GM19238 (cell line): ENCODE measurements around the gene PEDS1.
"Not testable (repeated sequence)": the region's sequence is repeated elsewhere in the genome, so short reads cannot be mapped to it uniquely, and the experiment has no call there.

Source experiments
- DNase-seq: peaks from one replicate; pipeline ENCODE4 v3.0.0; 2011; ENCODE audit warnings: low spot score; ENCODE audit not compliant: insufficient read length

The PEDS1 gene

DNA sequence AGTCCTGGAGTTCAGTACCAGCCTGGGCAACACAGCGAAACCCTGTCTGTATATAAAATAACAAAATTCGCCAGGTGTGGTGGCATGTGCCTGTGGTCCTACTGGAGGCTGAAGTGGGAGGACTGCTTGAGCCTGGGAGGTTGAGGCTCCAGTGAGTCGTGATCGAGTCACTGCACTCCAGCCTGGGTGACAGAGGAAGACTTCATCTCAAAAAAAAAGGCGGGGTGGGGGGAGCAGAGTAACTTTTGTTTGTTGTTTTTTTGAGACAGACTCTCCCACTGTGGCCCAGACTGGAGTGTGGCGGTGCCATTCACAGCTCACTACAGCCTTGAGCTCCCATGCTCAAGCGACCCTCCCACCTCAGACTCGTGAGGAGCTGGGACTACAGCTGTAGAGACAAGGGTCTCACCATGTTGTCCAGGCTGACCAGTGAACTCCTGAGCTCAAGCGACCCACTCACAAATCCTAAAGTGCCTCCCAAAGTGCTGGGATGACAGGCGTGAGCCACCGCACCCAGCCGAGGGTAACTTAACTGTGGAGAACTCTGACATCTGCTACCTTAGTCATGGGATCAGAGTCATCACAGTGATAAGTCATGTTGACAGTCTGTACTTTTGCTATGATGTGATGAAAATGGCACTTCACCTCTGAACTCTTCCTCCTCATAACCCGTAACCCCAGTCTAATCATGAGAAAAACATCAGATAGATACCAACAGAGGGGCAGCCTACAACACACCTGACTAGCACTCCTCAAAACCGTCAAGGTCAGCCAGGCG, 16.5 kb downstream of the PEDS1 start:
- no peak for DNase-seq

DNA sequence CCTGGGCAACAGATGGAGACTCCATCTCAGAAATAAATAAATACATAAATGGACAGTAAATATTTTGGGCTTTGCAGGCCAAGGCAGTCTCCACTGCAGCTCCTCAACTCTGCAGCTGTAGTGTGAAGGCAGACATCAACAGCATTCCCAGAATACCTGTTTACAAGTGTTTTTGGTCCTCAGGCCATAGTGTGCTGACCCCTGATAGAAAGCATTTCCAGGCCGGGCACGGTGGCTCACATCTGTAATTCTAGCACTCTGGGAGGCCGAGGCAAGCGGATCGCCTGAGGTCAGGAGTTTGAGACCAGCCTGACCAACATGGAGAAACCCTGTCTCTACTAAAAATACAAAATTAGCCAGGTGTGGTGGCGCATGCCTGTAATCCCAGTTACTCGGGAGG, 18.4 kb downstream of the PEDS1 start:
- DNase-seq, result not testable (repeated sequence)

DNA sequence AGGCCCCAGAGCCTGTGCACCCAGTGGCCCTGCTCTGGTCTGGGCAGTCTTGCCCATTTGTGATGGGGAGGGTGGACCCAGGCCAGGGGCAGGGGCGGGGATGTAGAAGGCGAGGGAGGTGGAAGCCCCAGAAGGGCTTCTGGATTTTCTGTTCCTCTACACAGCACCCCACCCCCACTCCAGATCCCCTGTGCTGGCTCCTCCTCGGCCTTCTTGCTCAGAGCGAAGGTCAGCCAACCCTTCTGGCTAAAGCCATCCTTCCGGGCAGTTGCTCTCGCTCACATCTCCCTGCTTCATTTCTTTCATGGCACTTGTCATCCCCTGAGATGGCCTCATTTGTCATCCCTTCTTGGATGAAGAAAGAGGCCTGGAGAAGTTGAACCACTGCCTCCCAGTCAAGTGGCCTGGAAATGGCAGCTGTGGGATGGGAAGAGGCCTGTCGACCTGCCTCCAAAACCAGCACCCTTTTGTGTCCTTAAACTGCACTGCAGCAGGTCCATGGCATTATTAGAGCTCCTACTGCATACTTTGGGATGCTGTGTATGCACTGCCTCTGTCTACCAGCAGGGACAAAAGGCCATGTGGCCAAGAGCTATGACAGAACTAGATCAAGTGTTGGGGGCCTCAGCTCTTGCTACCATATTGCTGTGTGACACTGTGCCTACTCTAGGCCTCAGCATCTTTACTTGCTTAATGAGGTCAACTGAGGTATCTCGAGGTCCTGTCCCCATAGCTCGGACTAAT, 19.9 kb downstream of the PEDS1 start:
- no peak for DNase-seq

DNA sequence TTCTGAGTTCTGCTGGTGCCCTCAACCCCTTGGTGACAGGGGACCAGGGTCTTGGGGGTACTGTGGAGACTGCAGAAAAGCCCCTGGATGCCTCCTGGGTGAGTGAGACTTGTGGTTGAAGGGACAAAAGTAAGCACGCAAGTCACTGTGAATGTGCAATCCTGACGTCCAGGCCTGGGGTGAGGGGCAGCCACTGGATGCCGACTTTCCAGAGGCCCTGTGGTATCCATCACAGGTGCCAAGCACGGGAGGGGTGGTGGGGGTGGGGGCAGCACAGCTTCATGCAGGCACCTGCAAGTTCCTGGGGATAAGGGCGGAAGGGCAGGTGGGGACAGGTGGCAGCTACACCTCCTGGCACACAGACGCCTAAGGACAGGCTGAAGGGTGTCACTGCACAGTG, 20.5 kb downstream of the PEDS1 start:
- no peak for DNase-seq

DNA sequence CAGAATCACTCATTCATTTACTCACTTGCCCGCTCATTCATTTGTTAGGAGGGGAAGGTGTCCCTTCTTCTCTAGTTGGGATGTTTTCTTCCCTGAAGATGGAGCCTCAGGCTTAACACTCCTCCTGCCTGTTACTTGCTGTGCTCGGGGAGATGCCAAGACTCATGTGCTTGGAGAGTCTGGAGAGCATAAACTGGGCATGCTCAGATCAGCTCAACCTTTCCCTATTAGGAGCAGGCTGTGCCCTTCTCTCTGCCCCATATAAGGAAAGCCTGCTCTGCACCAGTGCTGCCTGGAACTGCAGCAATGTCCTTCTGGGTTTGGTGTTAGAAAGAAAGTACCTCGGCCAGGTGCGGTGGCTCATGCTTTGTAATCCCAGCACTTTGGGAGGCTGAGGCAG, 22.5 kb downstream of the PEDS1 start:
- no peak for DNase-seq

DNA sequence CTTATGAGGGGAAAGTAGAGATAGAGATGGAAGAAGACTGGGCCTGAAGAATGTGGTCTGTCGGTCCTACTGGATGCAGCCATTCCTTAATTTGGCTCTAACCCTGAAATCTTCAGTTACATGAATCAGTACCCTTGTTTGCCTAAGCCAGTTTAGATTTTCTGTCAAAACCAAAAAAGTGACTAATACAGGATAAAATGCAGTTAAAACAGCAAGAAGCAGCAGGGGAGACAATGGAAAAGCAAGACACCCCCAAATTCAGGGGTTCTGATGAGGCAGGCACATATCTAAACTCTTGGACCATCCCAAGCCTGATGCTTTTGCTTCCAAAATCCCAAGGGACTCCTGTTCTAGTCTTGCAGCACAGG, 23.2 kb downstream of the PEDS1 start:
- DNase-seq, result no peak

DNA sequence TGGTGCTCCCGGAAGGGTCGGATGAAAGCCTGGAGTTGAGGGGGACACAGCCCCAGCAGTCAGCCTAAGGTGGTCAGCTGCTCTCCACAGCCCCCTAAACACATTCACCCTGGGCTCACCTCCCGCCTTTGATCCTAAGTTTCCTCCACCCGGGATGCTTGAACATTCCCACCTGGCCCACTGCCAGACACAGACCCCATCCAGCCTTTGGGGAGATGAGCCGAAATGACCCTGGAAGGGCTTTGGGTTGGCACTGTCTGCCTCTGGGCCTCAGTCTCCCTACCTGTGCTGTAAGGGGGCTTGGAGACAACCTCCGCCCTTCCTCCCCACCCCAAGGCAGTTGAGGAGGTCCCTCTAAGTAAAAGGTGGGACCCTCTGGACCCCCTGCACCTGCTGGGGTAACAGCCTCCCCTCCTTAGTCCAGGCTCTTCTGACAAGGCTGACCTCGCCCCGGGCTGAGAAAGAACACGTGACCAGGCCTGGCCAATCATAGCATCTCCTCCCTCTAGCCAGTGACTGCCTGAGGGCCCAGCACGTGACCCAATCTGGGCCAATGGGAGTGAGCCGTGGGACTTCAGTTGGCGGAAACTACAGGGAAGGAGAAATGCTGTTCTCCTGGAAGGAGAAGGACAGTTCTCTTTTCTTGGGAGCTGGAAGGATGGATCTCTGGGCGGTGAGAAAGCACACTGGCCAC, 23.7 kb downstream of the PEDS1 start:
- DNase-seq, result no peak

DNA sequence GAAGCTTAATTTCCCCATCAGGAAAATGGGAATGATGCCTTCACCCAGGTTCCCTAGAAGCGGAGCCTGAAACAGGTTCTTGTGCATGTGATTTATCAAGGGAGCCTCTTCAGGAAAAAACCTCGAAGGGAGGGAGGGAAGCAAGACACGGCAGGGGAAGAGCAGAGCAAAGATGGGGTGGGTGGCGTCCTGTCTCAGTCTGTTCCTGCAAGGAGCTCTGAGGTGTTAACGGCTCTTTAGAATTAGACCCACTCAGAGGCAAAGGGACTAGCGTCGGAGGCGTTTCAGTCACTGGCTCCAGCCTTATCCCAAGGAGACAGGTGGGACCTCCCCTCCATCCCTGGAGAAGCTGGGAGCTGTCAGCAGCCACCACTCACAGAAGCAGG, 25.0 kb downstream of the PEDS1 start:
- DNase-seq, result no peak

DNA sequence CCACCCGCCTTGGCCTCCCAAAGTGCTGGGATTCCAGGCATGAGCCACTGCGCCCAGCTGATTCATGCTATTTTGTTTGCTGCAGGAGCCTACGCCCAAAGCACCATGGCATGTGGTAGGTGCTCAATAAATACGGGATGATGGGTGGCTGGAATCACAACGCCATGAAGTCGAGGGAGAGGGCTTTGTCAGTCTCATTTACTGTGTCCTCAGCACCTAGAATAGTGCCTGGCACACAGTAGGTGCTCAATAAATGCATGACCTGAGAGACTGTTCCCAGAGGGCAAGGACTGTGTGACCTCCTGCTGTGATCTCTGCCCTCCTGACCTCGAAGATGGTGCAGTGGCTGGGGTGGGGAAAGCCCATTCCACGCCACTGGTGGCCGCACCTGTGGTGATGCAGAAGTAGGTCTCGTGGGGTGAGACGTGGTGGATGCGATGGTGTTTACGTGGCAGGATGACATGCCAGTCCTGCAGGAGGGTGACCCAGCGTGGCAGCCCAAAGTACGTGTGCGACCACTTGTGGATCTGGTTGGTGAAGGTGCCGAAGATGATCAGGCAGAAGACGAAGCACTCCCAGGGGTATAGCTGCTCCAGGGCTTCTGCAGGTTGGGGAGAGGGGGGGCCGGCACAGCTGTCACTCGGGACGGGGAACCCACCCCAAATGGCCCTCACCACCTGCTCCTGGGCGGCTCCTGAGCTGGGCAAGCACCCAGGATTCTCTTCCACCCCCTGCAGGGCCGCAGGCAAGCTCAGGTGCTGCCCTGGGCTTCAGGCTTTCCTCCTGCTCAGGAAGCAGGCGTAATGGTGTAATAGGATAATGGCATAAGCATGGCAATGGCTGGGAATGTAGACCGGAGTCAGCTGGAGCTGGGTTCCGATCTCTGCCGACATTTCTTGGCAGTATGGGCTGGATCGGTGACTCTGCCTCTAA, 25.7 kb downstream of the PEDS1 start:
- DNase-seq, result no peak

DNA sequence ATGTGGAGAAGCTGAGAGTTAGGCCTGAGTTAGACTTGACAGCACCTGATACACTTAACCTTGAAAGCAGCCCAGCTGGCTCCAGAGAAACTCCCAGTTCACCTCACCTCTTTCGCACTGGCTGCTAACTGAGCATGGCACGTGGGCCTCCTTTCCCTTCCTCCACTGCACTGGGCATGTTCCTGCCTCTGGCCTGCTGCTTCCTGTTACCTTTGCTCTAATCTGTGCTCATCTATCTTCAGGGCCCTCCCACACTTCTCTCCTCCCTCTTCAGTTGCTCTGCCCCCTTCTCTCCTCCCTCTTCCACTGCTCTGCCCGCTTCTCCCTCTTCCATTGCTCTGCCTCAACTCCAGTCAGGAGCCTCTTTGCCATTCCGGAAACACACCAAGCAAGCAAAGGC, 26.9 kb downstream of the PEDS1 start:
- no peak for DNase-seq

DNA sequence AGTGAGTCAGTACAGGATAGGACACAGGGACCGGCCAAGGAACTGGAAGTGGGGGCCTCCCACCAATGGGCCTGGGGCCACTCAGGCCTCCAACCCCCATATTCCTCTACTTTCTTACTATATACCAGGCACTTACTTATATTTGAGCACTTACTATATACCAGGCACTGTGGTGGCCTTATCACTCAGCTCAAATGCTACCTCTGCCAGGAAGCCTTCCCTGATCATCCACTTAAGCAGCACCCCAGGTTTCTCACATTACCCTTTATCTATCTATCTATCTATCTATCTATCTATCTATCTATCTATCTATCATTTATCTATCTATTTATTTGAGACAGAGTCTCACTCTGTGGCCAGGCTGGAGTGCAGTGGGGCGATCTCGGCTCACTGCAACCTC, 28.2 kb downstream of the PEDS1 start:
- DNase-seq, result no peak

DNA sequence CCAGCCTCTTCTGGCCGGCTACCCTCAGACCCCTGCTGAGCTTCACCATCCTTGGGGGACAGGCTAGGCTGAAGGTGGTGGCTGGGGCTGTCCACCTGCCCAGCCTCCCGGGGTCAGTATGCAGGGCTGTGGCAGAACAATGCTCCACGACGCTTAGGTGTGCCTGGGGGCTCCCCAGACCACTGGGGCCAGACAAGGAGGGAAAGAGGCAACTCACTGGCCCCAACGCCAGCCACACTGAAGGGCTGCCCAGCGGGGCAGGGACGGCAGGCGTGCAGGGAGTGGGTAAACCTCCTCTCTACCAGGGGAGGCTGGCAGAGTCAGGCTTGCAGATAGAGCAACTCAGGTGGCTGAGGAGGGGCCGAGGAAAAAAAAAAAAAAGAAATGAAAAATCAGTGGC, 29.0 kb downstream of the PEDS1 start:
- DNase-seq, result no peak

DNA sequence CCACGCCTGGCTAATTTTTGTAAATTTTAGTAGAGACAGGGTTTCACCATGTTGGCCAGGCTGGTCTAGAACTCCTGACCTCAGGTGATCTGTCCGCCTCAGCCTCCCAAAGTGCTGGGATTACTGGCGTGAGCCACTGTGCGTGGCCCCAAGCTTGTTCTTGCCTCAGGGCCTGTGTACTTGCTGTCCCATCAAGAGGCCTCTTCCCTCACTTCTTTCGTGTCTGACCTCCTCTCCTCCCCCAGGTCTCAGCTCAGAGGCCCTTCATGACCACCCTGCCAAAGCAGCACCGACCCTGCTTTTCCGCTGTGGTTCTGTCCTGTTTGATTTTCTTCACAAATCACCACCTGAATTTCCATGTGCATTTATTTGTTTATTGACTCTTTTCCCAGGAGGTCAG, 30.1 kb downstream of the PEDS1 start:
- DNase-seq, result no peak

DNA sequence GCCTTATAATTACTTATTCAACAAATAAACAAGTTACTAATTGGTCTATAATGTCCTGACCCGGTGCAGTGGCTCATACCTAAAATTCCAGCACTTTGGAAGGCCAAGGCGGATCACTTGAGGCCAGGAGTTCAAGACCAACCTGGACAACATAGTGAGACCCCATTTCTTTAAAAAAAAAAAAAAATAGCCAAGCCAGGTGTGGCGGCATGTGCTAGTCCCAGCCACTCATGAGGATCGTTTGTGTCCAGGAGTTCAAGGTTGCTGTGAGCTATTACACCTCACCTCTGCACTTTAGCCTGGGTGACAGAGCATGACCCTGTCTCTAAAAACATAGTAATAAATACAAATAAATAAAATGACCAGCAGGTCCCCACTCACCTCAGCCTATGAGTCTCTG, 30.8 kb downstream of the PEDS1 start:
- no peak for DNase-seq

DNA sequence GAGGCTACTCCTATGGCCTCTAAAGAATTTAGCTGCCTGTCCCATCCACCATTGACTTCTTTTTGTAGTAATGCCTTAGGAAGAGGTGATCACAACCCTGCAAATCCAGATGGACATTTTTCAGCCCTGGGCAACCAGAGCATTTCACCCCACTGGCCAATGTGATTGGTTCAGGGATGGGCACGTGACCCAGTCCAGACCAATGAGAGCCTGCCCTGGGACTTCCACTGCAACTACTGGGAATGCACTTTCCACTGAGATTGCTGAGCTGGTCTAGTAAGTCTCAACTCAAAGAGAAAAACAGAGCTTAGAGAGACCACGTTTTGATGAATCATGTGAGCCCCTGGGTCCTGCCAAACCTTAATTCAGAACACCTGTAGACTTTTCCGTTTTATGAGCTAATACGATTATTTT, 31.7 kb downstream of the PEDS1 start:
- no peak for DNase-seq

DNA sequence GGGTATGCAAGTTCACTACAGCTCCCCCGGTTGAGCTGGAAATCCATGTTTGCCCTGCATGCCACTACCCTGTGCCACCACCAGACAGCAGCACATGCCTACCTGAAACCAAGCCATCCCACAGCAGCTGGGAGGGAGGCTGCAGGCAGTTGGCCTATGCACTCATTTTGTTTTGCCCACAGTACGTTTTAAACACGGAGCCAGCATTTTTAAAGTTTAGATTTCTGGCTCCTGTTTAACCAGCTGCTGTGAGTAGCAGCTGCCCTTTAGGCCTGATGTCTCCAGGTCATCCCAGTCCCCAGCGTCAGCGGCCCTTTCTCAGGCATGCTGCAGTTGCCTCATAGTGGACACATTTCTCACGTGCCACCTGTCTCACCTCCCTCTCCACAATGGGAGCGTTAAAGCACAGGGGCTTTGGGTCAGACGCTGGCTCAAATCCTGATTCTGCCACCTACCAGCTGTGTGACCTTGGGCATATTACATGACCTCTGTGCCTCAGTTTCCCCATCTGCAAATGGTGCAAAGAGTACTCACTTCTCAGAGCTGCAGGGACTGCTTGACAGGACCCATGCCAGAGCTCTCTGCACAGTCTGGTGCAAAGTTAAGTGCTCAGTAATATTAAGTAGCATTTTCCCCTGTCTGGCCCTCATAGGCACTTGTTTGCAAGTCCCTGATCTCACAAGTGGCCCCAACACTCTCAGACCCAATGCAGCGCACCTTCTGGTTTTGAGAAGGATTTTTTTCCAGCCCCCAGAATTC, 32.4 kb downstream of the PEDS1 start:
- no peak for DNase-seq

DNA sequence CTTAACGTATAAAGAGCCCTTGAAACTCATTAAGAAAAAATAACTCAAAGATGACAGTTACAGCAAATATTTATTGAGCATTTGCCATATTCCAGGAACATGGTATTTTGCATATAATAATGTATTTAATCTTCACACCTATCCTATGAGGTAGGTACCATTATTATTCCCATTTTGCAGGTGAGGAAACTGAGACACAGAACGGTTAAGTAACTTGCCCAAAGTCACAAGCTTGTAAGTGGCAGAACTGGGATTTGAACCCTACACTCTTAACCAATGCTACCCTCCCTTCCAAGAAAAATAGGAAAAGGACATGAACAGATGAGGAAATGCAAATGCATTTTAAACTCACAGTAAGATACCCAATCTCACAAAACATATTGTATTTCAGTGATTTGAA, 35.3 kb downstream of the PEDS1 start:
- no peak for DNase-seq

DNA sequence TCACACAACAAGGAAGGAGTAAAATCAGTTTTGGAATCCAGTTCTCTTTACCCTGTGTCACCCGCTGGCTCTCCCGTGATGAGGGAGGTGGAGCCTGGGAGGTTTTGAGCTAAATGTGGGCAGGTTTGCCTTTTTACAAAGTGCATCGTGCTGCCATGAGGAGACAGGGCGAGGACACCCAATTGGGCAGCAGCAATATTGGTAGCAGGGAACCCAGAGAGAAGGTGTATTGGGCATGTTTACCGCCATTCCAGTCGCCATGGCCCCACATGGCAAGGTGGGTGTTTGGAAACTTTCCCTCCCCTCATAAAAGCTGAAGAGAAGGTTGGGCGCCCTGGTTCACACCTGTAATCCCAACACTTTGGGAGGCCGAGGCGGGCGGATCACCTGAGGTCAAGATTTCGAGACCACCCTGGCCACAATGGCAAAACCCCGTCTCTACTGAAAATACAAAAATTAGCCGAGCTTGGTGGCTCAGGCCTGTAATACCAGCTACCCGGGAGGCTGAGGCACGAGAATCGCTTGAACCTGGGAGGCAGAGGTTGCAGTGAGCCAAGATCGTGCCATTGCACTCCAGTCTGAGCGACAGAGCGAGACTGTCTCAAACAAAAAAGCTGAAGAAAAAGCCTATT, 37.0 kb downstream of the PEDS1 start:
- DNase-seq, result no peak

DNA sequence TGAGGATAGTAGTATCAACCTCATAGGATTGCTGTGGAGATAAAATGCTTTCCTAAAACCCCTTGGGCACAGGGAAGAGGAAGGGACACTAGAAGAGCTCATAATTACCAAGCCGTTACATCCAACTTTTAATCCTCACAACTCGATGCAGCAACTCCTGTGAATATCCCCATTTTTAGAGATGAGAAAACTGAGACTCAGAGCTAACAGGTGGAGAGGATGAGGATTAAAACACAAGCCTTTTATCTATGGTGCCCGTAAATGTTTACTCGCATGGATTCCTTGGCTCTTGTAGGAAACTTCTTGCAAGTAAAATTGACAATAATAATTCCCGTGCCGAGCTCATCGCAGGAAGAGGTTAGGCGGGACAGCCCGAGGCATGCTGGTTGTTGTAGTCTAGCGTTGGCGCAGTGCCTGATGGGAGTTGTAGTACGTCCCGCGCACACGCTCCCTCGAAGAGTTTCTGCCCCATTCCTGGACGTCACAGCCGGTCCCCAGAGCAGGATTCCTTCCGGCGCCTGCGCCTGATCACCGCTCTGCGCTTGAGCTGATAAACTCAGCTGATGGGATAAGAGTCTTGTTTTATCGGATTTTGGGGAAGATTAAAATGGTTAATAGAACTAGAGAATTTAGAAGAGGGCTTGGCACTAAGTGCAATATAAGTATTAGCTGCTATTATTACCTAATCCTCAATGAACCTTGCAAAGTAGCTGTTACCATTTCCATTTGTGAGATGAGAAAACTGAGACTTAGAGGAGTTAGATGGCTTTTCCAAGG, 37.7 kb downstream of the PEDS1 start:
- DNase-seq, result peak; percentile 86
